HepG2 (cell line): ENCODE data around the gene PAPPA. TPM values are rescaled to one million over a fixed set of nuclear protein-coding genes. Genes with fewer than 3 reads are reported as not detected.
A peak's percentile ranks its signal among the peaks of the same experiment; 100 is the strongest.

ENCODE experiments used
- ATAC-seq: fragments of 200-7000 bp; cut with Tn5 transposase; 3 replicates; pipeline ENCODE4 v1.9.1; 2020; ENCODE audit warnings: mild to moderate bottlenecking, moderate library complexity
- BruUV-seq: library from RNA; stranded (reverse); fragments of 400-500 nt; replicated peaks from 2 replicates; lab custom pipeline; 2021; lab: Mats Ljungman, UMichigan
- CTCF ChIA-PET: fragments of 300-600 bp; formaldehyde crosslinking; extraction: SDS; loops from one replicate; lab custom pipeline; 2021; ENCODE audit warnings: low total read pairs, inconsistent platforms, low intra/inter-chr PET ratio; lab: Yijun Ruan, JAX
- POLR2A ChIA-PET: fragments of 350-600 bp; sonication (Branson Sonifier 250); formaldehyde crosslinking; loops from one replicate; lab custom pipeline; 2020; ENCODE audit warnings: antibody characterized with exemption, inconsistent platforms; lab: Yijun Ruan, JAX
- DNase-seq: peaks from one replicate; pipeline ENCODE4 v3.0.0-alpha.2; 2015; ENCODE audit warnings: low spot score
- FAIRE-seq: peaks from 3 replicates; lab custom pipeline; 2011; peaks lifted over from hg19 to GRCh38; lab: Jason Lieb, UNC
- H2AFZ ChIP-seq: one replicate; pipeline ENCODE4 v1.6.1; 2011; ENCODE audit warnings: low read length, inconsistent platforms
- H3K27ac ChIP-seq: fragments of 300-600 bp; 3 replicates; pipeline ENCODE4 v1.8.0; 2011; ENCODE audit warnings: mixed run types, mild to moderate bottlenecking, mixed read lengths, low read length, inconsistent platforms; ENCODE audit not compliant: insufficient read depth; ENCODE audit errors: extremely low read length
- H3K27me3 ChIP-seq, 2 experiments: fragments of 200-600 bp in 1 of 2; 2 replicates in 1 of 2; 3 replicates in 1 of 2; pipeline versions ENCODE4 v1.6.0 to v1.8.0; 2011; ENCODE audit warnings: low read length in 2 of 2, mild to moderate bottlenecking in 2 of 2, moderate library complexity in 2 of 2, inconsistent platforms in 1 of 2; ENCODE audit not compliant: insufficient read depth in 2 of 2, control insufficient read depth in 1 of 2
- H3K36me3 ChIP-seq, 2 experiments: fragments of 200-600 bp in 1 of 2; replicated peaks in 1 of 2; 2 replicates in 1 of 2; 3 replicates in 1 of 2; pipeline versions ENCODE4 v1.5.1 to v1.8.0; 2011; ENCODE audit warnings: low read length in 2 of 2, inconsistent platforms in 1 of 2; ENCODE audit not compliant: insufficient read depth in 2 of 2, control insufficient read depth in 1 of 2
- H3K4me1 ChIP-seq: 2 replicates; pipeline ENCODE4 v1.5.1; 2012; ENCODE audit warnings: low read length, inconsistent platforms; ENCODE audit not compliant: insufficient read depth
- H3K4me2 ChIP-seq: 2 replicates; pipeline ENCODE4 v1.6.0; 2011; ENCODE audit warnings: low read depth, low read length, inconsistent platforms
- H3K4me3 ChIP-seq, 3 experiments: fragments of 200-600 bp in 1 of 3; sonication (generic), shearing (Covaris generic) in 1 of 3; replicated peaks in 1 of 3; 2 replicates each; pipeline ENCODE4 v1.5.1; 2011 to 2016; ENCODE audit warnings: low read length in 3 of 3, inconsistent platforms in 2 of 3, low read depth in 2 of 3, mild to moderate bottlenecking in 2 of 3, control low read depth in 1 of 3, mixed read lengths in 1 of 3; ENCODE audit not compliant: insufficient read depth in 1 of 3
- H3K79me2 ChIP-seq: one replicate; pipeline ENCODE4 v1.6.1; 2011; ENCODE audit warnings: low read length, inconsistent platforms; ENCODE audit not compliant: insufficient read depth
- H3K9ac ChIP-seq: 2 replicates; pipeline ENCODE4 v1.6.0; 2011; ENCODE audit warnings: mild to moderate bottlenecking, low read depth, low read length, inconsistent platforms; ENCODE audit not compliant: insufficient read depth
- H3K9me3 ChIP-seq: 2 replicates; pipeline ENCODE4 v1.5.1; 2012; ENCODE audit warnings: mild to moderate bottlenecking, low read length
- H4K20me1 ChIP-seq: 2 replicates; pipeline ENCODE4 v1.6.0; 2011; ENCODE audit warnings: inconsistent platforms, mild to moderate bottlenecking, low read length, moderate library complexity; ENCODE audit not compliant: insufficient read depth
- ATF7 ChIP-seq, 2 experiments: fragments of 450-650 bp in 1 of 2; sonication (generic) in 1 of 2; formaldehyde crosslinking in 1 of 2; IDR thresholded peaks; 2 replicates each; pipeline versions ENCODE4 v1.4.0 to v1.6.1; 2016 to 2020; ENCODE audit warnings: antibody characterized with exemption in 1 of 2, mild to moderate bottlenecking in 1 of 2, missing genetic modification reagents in 1 of 2
- BHLHE40 ChIP-seq: IDR thresholded peaks from 2 replicates; pipeline ENCODE4 v1.6.1; 2011; ENCODE audit warnings: low read length, improper control_type of control experiment
- CREB1 ChIP-seq, 2 experiments: fragments of 450-650 bp in 1 of 2; IDR thresholded peaks; 2 replicates each; pipeline ENCODE4 v1.6.1; 2016 to 2017; ENCODE audit warnings: control low read depth in 1 of 2, mild to moderate bottlenecking in 1 of 2, missing compliant biosample characterization in 1 of 2, missing genetic modification characterization in 1 of 2
- CREM ChIP-seq, 2 experiments: sonication (generic) in 1 of 2; formaldehyde crosslinking in 1 of 2; IDR thresholded peaks; 2 replicates each; pipeline versions ENCODE4 v1.4.0 to v1.6.1; 2016 to 2020; ENCODE audit warnings: antibody characterized with exemption in 1 of 2, mild to moderate bottlenecking in 1 of 2, missing genetic modification reagents in 1 of 2
- DPF2 ChIP-seq: sonication (generic); formaldehyde crosslinking; IDR thresholded peaks from 2 replicates; pipeline ENCODE4 v1.4.0; 2020; ENCODE audit warnings: mild to moderate bottlenecking, low read depth, missing genetic modification reagents, borderline replicate concordance
- E2F1 ChIP-seq: sonication (generic); formaldehyde crosslinking; IDR thresholded peaks from 2 replicates; pipeline ENCODE4 v1.5.0; 2020; ENCODE audit warnings: missing genetic modification reagents
- ELF4 ChIP-seq: sonication (generic); formaldehyde crosslinking; IDR thresholded peaks from 2 replicates; pipeline ENCODE4 v1.5.0; 2020; ENCODE audit warnings: missing genetic modification reagents, mild to moderate bottlenecking, moderate library complexity, borderline replicate concordance
- IRF1 ChIP-seq: sonication (generic); formaldehyde crosslinking; IDR thresholded peaks from 2 replicates; pipeline ENCODE4 v1.4.0; 2020; ENCODE audit warnings: low read depth, mild to moderate bottlenecking, missing genetic modification reagents
- JUND ChIP-seq: sonication (generic); formaldehyde crosslinking; IDR thresholded peaks from 2 replicates; pipeline ENCODE4 v1.8.0; 2022; ENCODE audit warnings: mild to moderate bottlenecking, missing genetic modification reagents
- RARA ChIP-seq: IDR thresholded peaks from 2 replicates; pipeline ENCODE4 v1.6.1; 2016; ENCODE audit warnings: missing genetic modification reagents, missing compliant biosample characterization
- WGBS: methylation state at CpG from one replicate; pipeline ENCODE4 v1.1.6; 2017; ENCODE audit warnings: low lambda C conversion rate; 5-methylcytosine and 5-hydroxymethylcytosine counted together
- in situ Hi-C: cut with HindIII; loops from 2 replicates; pipeline ENCODE4 v1.10.0; 2017; ENCODE audit warnings: low pct_unique_long_range_greater_than_20kb; ENCODE audit not compliant: extremely low pct_ligation_motif_present
- intact Hi-C: fragments of 100-400 bp; cut with micrococcal nuclease; formaldehyde crosslinking; loops from one replicate; pipeline ENCODE4 v1.10.0; 2022; ENCODE audit not compliant: unreplicated experiment
- polyA plus RNA-seq, 8 experiments: library from polyadenylated mRNA; depleted of rRNA in 3 of 8; stranded (reverse) in 7 of 8; unstranded in 1 of 8; fragments of >200 nt; fragmentation: Illumina TruSeq in 4 of 8; extraction: Trizol in 4 of 8; gene quantifications; 2 replicates each; pipeline versions ENCODE4 v1.2.1 to v1.2.3, GENCODE V29; 2011 to 2016; ENCODE audit warnings: low read depth in 4 of 8, missing spikeins in 1 of 8, mixed read lengths in 1 of 8; ENCODE audit not compliant: insufficient read depth in 1 of 8
- total RNA-seq, 5 experiments: library from RNA; depleted of rRNA; stranded (reverse); fragments of >200 nt; fragmentation: Illumina TruSeq; extraction: Trizol; gene quantifications; 2 replicates each; pipeline ENCODE4 v1.2.3, GENCODE V29; 2016; ENCODE audit warnings: low read depth in 1 of 5
- TF ChIP-seq, protein P1 (sequence below): sonication (generic); formaldehyde crosslinking; IDR thresholded peaks from 2 replicates; pipeline ENCODE4 v1.4.0; 2020; ENCODE audit warnings: mild to moderate bottlenecking, missing genetic modification reagents
- TF ChIP-seq, protein P2 (sequence below): sonication (generic); formaldehyde crosslinking; IDR thresholded peaks from 2 replicates; pipeline ENCODE4 v1.5.1; 2020; ENCODE audit warnings: mild to moderate bottlenecking, moderate library complexity, missing genetic modification reagents

The PAPPA gene
- total and polyA plus RNA-seq, 2 of the 13 experiments (the other 11 are each of a cell fraction or from before 2014, with no cell fraction given): 0.09 to 0.11 TPM

GRCh38 chr9:116335392-116335791, 181.8 kb downstream of the PAPPA start:
- no peak for FAIRE-seq
- intact Hi-C loops: loop anchor here (10.0 kb wide), 1 partner anchor 129 kb away; no protein-coding TSS in a partner anchor
- WGBS: 36% methylated on average over 4 of the region's 4 CpGs

DNA sequence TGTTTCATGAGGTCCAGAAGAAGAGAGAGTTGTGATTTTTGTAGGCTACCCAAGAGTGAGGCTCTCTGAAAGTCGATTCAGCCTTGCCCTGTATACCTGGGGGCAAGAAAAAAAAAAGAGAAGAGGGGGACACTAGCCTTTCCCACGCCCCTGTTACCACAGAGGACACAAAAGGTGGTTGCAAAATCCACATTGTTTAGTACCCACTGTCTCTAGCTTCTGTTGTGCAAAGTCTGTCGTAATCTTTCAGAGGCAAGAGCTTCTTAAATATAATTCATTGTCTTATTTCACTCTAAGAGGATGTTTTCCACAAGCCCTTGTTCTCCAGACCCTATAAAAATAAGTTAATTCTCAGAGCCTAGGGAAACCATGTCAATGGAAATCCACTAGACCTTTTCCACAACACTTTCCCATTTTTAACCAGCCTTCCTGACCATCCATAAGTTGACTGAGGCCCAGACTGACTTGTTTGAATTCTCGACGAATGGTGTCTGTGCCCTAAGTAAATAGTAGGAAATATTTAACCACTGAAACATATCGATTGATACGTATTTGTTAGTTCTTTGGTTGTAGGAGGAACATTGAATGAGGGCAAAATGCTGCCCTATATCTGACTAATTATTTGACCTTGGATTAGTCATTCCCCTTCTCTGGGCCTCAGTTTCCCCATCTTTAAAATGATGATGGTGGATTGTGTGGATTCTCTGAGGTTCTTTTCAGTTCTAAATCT, 182.7 kb downstream of the PAPPA start:
- BruUV-seq: no TSS peak
- peaks cover 49% of the 10 kb centered on the region for H3K4me1 ChIP-seq
- no peaks in the 10 kb centered on the region for H4K20me1 ChIP-seq
- DNase-seq (peak; percentile 67), FAIRE-seq (peak; percentile 58), ATAC-seq (peak; percentile 92)
- H3K9me3 ChIP-seq: no peaks in the 10 kb centered on the region
- in situ Hi-C loops (loop anchor here (25.0 kb wide), 1 partner anchor 226 kb away; no protein-coding TSS in a partner anchor), intact Hi-C loops (loop anchor here (10.0 kb wide), 1 partner anchor 129 kb away; no protein-coding TSS in a partner anchor)
- peak overlapping the region; percentile 30 for H3K4me2 ChIP-seq
- CTCF ChIA-PET: no interaction called here
- under 1% methylated on average over 7 of the region's 7 CpGs for whole genome bisulfite sequencing
- POLR2A ChIA-PET: no interaction called here
- no peak overlapping the region for H2AFZ ChIP-seq
- no peak overlapping the region for H3K4me3 ChIP-seq
- no peak overlapping the region for H3K27ac ChIP-seq
- H3K9ac ChIP-seq: no peak overlapping the region
- no peaks in the 10 kb centered on the region for H3K36me3 ChIP-seq
- no peaks in the 10 kb centered on the region for H3K79me2 ChIP-seq
- peaks cover 1 to 32% of the 10 kb centered on the region in 2 experiments; a peak in 4 of 5 replicates for H3K27me3 ChIP-seq
- TF ChIP-seq, protein P1, sequence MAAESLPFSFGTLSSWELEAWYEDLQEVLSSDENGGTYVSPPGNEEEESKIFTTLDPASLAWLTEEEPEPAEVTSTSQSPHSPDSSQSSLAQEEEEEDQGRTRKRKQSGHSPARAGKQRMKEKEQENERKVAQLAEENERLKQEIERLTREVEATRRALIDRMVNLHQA (CRISPR knock-in tag): no peak
- no peak for TF ChIP-seq E2F1 (CRISPR knock-in tag)
- TF ChIP-seq JUND (CRISPR knock-in tag): no peak
- peak; percentile 61; the same call in 1 of the 2 replicates for TF ChIP-seq CREM (IDR thresholded peaks at IDR 0.05)
- TF ChIP-seq CREM (CRISPR knock-in tag; IDR thresholded peaks at IDR 0.05): no peak
- peak; percentile 53 for TF ChIP-seq RARA
- TF ChIP-seq DPF2 (CRISPR knock-in tag): no peak; the same call in 1 of the 2 replicates
- TF ChIP-seq BHLHE40: no peak
- TF ChIP-seq, protein P2, sequence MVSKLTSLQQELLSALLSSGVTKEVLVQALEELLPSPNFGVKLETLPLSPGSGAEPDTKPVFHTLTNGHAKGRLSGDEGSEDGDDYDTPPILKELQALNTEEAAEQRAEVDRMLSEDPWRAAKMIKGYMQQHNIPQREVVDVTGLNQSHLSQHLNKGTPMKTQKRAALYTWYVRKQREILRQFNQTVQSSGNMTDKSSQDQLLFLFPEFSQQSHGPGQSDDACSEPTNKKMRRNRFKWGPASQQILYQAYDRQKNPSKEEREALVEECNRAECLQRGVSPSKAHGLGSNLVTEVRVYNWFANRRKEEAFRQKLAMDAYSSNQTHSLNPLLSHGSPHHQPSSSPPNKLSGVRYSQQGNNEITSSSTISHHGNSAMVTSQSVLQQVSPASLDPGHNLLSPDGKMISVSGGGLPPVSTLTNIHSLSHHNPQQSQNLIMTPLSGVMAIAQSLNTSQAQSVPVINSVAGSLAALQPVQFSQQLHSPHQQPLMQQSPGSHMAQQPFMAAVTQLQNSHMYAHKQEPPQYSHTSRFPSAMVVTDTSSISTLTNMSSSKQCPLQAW (CRISPR knock-in tag): peak; percentile 83

More at GRCh38 chr9:116335392-116335791, 181.8 kb downstream of the PAPPA start:
- no peak for DNase-seq
- in situ Hi-C loops: loop anchor here (25.0 kb wide), 1 partner anchor 227 kb away; no protein-coding TSS in a partner anchor
- no peak overlapping the region for H3K4me2 ChIP-seq
- H3K4me1 ChIP-seq: peaks cover 48% of the 10 kb centered on the region
- POLR2A ChIA-PET: no interaction called here
- H3K79me2 ChIP-seq: no peaks in the 10 kb centered on the region
- no peaks in the 10 kb centered on the region for H3K9me3 ChIP-seq
- peaks cover 1 to 32% of the 10 kb centered on the region in 2 experiments; a peak in 4 of 5 replicates for H3K27me3 ChIP-seq
- BruUV-seq: no TSS peak
- ATAC-seq: no peak
- no peaks in the 10 kb centered on the region for H3K36me3 ChIP-seq
- H3K27ac ChIP-seq: no peak overlapping the region
- no peaks in the 10 kb centered on the region for H4K20me1 ChIP-seq
- no peak overlapping the region for H2AFZ ChIP-seq
- TF ChIP-seq ELF4 (CRISPR knock-in tag) (no peak), ATF7 (IDR thresholded peaks at IDR 0.05) (peak; percentile 62), ATF7 (CRISPR knock-in tag; IDR thresholded peaks at IDR 0.05) (no peak), CREB1 (IDR thresholded peaks at IDR 0.05) (peak; percentile 61), CREB1 (CRISPR knock-in tag; IDR thresholded peaks at IDR 0.05) (no peak), IRF1 (CRISPR knock-in tag) (no peak)
- TF ChIP-seq, all 625 proteins: peak for 2
- Histone ChIP-seq H3K4me3 (no peak overlapping the region), H3K9ac (no peak overlapping the region)
- CTCF ChIA-PET: no interaction called here
